AG09309 (cell line): ENCODE data around the gene ARHGAP23.
"Not testable (repeated sequence)": the region's sequence is repeated elsewhere in the genome, so short reads cannot be mapped to it uniquely, and the experiment has no call there.

Experiments used
- DNase-seq: peaks from one replicate; pipeline ENCODE4 v3.0.0-alpha.2; 2010; ENCODE audit warnings: low read depth
- H3K4me3 ChIP-seq: 2 replicates; pipeline ENCODE4 v1.5.1; 2011; ENCODE audit warnings: mild to moderate bottlenecking, low read depth, low read length, moderate library complexity; ENCODE audit not compliant: control insufficient read depth
- TF ChIP-seq, protein P1 (sequence below): IDR thresholded peaks from 2 replicates; pipeline ENCODE4 v1.5.1; 2011; ENCODE audit warnings: mild to moderate bottlenecking, low read depth, low read length, inconsistent platforms; ENCODE audit not compliant: insufficient read depth, control insufficient read depth; ENCODE audit errors: missing control alignments

ARHGAP23 gene

DNA sequence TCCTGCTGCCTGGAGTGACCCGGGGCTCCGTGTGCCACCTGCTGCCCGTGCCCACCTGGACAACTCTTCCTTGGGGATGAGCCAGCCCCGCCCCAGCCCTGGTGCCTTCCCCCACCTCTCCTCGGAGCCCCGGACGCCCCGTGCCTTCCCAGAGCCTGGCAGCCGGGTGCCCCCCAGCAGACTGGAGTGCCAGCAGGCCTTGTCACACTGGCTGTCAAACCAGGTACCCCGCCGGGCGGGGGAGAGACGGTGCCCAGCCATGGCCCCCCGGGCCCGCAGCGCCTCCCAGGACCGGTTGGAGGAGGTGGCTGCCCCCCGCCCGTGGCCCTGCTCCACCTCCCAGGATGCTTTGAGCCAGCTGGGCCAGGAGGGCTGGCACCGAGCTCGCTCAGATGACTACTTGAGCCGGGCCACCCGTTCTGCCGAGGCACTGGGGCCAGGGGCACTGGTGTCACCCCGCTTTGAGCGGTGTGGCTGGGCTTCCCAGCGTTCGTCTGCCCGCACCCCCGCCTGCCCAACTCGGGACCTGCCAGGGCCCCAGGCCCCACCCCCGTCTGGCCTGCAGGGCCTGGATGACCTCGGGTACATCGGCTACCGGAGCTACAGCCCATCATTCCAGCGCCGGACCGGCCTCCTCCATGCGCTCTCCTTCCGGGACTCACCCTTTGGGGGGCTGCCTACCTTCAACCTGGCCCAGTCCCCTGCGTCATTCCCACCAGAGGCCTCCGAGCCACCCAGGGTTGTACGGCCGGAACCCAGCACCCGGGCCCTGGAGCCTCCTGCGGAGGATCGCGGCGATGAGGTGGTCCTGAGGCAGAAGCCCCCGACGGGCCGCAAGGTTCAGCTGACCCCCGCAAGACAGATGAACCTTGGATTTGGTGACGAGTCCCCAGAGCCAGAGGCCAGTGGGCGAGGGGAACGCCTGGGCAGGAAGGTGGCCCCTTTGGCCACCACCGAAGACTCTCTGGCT, 38.4 kb downstream of the ARHGAP23 start:
- H3K4me3 ChIP-seq, result peak overlapping the region; percentile 57
- TF ChIP-seq, protein P1, sequence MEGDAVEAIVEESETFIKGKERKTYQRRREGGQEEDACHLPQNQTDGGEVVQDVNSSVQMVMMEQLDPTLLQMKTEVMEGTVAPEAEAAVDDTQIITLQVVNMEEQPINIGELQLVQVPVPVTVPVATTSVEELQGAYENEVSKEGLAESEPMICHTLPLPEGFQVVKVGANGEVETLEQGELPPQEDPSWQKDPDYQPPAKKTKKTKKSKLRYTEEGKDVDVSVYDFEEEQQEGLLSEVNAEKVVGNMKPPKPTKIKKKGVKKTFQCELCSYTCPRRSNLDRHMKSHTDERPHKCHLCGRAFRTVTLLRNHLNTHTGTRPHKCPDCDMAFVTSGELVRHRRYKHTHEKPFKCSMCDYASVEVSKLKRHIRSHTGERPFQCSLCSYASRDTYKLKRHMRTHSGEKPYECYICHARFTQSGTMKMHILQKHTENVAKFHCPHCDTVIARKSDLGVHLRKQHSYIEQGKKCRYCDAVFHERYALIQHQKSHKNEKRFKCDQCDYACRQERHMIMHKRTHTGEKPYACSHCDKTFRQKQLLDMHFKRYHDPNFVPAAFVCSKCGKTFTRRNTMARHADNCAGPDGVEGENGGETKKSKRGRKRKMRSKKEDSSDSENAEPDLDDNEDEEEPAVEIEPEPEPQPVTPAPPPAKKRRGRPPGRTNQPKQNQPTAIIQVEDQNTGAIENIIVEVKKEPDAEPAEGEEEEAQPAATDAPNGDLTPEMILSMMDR, result no peak

DNA sequence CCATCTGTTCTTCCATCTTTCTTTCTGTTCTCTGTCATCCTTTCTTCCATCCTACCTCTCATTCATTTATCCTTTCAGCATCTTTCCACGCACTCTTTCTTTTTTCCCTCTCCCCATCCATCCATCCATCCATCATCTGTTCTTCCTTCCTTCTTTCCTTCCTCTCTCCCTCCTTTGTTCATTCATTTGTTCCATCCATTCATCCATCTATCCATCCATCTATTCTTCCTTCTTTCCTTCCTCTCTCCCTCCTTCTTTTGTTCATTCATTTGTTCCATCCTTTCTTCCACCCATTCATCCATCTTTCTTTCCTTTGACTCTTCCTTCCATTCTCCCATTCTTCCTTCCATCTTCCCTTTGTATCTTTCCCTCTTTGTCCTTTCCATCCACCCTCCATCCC, 39.2 kb downstream of the ARHGAP23 start:
- TF ChIP-seq, protein P1, result no peak
- H3K4me3 ChIP-seq, result no peak overlapping the region
- no peak for DNase-seq

More for the DNA sequence above, 38.4 kb downstream of the ARHGAP23 start:
- no peak for DNase-seq

DNA sequence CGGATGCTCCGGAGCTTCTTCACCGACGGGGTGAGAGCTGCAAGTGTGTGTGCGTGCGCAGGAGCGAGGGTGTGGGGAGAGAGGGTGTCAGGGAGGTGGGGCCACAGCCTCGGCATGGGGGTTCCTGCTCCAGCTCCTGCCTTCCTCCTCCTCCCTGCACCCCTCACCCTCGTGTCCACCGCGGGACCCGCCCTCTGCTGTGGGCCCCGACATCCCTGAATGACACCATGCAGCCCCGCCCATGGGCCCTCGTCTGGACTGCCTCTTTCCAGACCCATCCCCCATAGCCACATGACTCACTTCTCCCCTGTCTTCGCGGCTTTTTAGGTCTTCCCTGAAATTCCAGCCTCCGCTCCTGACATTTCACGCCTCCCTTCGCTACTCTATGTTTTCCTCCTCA, 41.6 kb downstream of the ARHGAP23 start:
- TF ChIP-seq, protein P1, result no peak
- H3K4me3 ChIP-seq, result no peak overlapping the region
- DNase-seq, result no peak

DNA sequence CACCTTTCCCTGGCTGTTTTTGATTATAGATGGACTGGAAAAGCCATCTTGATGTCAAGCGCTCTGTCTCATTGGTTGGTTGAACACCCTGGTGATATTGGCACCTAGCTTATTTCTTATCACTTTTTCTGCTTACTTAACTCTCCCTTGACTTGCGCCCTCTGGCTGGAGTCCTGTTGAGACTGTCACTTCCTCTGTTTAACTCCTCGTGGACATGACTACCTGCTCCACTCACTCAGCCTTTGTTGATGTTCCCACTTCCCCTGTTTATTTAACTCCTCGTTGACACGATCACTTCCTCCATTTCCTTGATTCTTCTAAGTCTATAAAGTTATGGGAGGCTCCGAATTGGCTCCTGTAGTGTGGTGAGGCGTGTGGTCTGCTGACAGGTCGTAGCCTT, 43.0 kb downstream of the ARHGAP23 start:
- DNase-seq, result not testable (repeated sequence)

DNA sequence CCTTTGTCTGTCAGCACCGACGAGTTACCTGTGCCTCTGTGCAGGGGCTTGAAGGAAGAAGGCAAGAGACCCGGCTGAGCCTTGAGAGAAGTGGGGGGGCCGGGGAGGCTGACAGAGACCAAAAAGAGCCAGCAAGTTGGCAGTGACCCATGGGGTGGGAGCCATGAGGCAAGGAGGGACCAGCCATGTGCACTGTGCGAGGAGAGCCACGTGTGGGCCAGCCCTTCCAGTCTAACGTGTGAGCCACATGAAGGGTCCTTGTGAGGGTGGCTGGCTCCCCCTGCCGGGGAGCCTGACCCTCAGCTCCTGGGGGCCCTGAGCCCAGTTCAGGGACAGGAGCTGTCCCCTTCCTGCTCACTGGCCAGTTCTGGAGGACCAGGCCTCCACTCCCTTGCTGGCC, 46.4 kb downstream of the ARHGAP23 start:
- DNase-seq, H3K4me3 ChIP-seq: not testable (repeated sequence)
- TF ChIP-seq, protein P1, result peak; percentile 43

More for the DNA sequence above, 43.0 kb downstream of the ARHGAP23 start:
- H3K4me3 ChIP-seq, result not testable (repeated sequence)

DNA sequence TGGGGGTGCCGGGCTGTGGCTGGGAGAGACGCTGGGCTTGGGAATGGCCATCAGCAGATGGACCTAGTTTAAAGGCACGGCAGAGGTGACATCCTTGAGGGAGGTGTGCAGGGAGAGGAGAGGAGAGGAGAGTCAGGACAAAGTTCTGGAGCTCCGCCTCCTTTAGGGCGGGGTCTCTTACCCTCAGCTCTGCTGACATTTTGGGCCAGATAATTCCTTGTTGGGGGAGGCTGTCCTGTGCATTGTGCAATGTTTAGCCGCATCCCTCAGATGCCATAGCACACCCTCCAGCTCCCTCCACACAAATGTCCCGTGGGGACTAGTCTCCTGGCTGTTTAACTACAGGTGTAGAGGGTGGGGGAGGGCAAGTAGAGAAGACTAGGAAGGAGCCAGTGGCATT, 48.3 kb downstream of the ARHGAP23 start:
- no peak for DNase-seq
- no peak overlapping the region for H3K4me3 ChIP-seq
- TF ChIP-seq, protein P1, result no peak

DNA sequence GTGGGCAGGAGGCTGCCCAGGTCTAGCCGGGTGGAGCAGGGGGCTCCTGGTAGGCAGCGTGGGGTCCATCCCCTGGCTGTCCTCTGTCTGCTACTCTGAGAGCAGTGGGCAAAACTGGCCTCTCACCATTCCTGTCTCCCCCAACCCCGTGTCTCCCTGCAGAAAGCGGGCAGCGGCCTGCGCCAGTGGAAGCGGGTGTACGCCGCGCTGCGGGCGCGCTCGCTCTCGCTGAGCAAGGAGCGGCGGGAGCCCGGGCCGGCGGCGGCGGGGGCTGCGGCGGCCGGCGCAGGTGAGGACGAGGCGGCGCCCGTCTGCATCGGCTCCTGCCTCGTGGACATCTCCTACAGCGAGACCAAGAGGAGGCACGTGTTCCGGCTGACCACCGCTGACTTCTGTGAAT, 49.2 kb downstream of the ARHGAP23 start:
- DNase-seq, H3K4me3 ChIP-seq: not testable (repeated sequence)

DNA sequence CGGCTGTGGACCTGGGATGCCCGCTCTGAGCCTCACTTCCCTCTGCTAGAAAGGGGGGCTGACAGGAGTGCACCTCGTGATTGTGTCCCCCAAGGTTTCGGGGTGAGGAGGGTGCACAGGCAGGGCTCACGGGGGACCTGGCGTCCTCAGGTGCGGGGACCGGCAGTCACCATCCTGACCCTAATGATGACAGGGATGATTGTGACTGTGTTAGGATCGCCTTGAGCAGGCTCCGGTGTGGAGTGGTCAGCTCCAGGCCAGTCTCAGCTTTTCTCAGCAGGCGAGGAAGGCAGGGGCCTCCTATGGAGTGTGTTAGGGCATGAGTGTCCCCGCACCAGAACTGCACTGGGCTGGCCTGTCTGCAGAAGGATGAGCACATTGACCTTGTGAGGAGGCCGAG, 49.7 kb downstream of the ARHGAP23 start:
- not testable (repeated sequence) for DNase-seq

DNA sequence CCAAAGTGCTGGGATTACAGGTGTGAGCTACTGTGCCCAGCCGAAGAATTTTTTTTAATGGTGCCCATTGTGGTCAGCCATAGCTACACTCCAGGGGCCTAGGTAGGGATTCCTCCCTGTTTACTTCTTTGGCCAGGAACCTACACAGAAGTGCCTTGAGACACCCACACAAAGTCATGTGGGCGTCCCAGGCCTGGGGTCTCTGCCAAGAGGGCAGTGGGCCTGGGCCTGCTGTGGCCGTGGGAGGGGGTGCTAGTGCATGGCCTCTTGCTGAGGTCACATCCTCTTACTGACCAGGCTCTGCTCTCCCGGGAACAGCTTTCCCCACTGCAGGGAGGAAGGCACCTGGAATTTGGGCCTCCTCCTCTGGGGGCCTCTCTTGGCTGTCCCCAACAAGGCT, 50.4 kb downstream of the ARHGAP23 start:
- H3K4me3 ChIP-seq, DNase-seq: not testable (repeated sequence)

More for the DNA sequence above, 49.7 kb downstream of the ARHGAP23 start:
- not testable (repeated sequence) for H3K4me3 ChIP-seq

DNA sequence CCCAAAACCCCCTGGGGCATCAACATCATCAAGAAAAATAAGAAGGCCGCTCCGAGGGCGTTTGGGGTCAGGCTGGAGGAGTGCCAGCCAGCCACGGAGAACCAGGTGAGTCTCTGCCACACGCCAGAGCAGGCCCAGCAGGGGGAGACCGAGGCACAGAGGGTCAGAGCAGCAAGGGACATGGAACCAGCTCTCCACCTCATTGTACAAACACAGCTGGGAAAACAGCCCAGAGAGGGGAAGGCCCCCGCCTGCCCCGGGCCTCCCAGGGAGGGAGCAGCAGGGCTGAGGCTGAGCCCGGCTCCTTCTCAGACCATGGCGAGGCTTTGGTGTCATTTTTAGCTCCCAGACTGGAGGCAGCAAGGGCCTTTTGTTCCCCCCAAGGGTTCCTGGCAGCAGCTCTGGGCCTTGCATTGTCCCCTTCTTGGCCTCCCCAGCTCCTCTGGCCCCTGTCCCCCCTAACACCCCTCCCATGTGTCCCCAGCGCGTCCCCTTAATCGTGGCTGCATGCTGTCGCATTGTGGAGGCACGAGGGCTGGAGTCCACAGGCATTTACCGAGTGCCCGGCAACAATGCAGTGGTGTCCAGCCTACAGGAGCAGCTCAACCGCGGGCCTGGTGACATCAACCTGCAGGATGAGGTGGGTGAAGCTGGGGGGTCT, 53.9 kb downstream of the ARHGAP23 start:
- not testable (repeated sequence) for DNase-seq, H3K4me3 ChIP-seq

DNA sequence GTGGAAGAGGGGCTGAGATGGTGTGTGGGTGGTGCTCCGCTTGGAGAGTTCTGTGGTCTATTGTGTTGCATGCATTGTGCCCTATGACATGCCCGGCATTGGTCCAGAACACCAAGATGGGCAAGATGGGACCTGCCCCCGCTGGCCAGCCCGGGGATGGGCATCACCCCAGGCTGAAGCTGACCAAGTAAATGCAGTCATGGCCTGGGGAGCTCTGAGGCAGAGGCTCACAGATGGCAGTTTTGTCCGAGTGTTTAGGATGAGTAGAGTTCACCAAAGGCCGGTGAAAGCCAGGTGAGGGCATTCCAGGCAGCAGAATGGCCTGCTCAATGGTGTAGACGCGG, 54.4 kb downstream of the ARHGAP23 start:
- not testable (repeated sequence) for DNase-seq, H3K4me3 ChIP-seq
